IMR-90 (cell line): ENCODE data around the gene CABP7. TPM values are rescaled to one million over a fixed set of nuclear protein-coding genes. Genes with fewer than 3 reads are reported as not detected.

ENCODE experiments used
- ATAC-seq: fragments of 200-7000 bp; cut with Tn5 transposase; 2 replicates; pipeline ENCODE4 v1.9.1; 2020; ENCODE audit warnings: low read depth, mild to moderate bottlenecking, moderate library complexity
- BruUV-seq: library from RNA; stranded (reverse); fragments of 400-500 nt; replicated peaks from 2 replicates; lab custom pipeline; 2021; lab: Mats Ljungman, UMichigan
- CTCF ChIA-PET: fragments of 300-600 bp; formaldehyde crosslinking; extraction: SDS; loops from one replicate; lab custom pipeline; 2021; ENCODE audit warnings: antibody characterized with exemption; lab: Yijun Ruan, JAX
- POLR2A ChIA-PET: fragments of 300-600 bp; sonication (Branson Sonifier 250); formaldehyde crosslinking; loops from one replicate; lab custom pipeline; 2022; ENCODE audit warnings: antibody characterized with exemption; ENCODE audit not compliant: unreplicated experiment; lab: Charles Lee
- DNase-seq: peaks from one replicate; pipeline ENCODE4 v3.0.0; 2013
- H2AFZ ChIP-seq: replicated peaks from 2 replicates; pipeline ENCODE3; 2013; ENCODE audit warnings: low read length, mild to moderate bottlenecking; ENCODE audit not compliant: poor library complexity
- H2AK5ac ChIP-seq: 2 replicates; pipeline ENCODE4 v1.6.1; 2013; ENCODE audit warnings: low read depth, low read length, inconsistent platforms
- H2AK9ac ChIP-seq: replicated peaks from 2 replicates; pipeline ENCODE3; 2013; ENCODE audit warnings: mild to moderate bottlenecking, low read depth, low read length, moderate library complexity; ENCODE audit not compliant: poor library complexity
- H2BK120ac ChIP-seq: 2 replicates; pipeline ENCODE4 v1.6.1; 2013; ENCODE audit warnings: low read depth, low read length, inconsistent platforms
- H2BK15ac ChIP-seq: 3 replicates; pipeline ENCODE4 v1.6.1; 2013; ENCODE audit warnings: low read depth, low read length, inconsistent platforms
- H2BK20ac ChIP-seq: 2 replicates; pipeline ENCODE4 v1.6.1; 2013; ENCODE audit warnings: low read depth, mild to moderate bottlenecking, inconsistent platforms, low read length, moderate library complexity
- H2BK5ac ChIP-seq: 2 replicates; pipeline ENCODE4 v1.6.1; 2013; ENCODE audit warnings: mild to moderate bottlenecking, low read depth, low read length, inconsistent platforms; ENCODE audit not compliant: poor library complexity, severe bottlenecking
- H3K14ac ChIP-seq: replicated peaks from 2 replicates; pipeline ENCODE4 v1.6.1; 2013; ENCODE audit warnings: low read depth, low read length, inconsistent platforms
- H3K18ac ChIP-seq: 2 replicates; pipeline ENCODE4 v1.6.1; 2013; ENCODE audit warnings: low read depth, low read length, control low read depth
- H3K23ac ChIP-seq: 2 replicates; pipeline ENCODE4 v1.6.1; 2013; ENCODE audit warnings: low read depth, low read length, inconsistent platforms
- H3K27ac ChIP-seq: 2 replicates; pipeline ENCODE4 v1.5.1; 2013; ENCODE audit warnings: mild to moderate bottlenecking, control low read depth, low read length; ENCODE audit not compliant: insufficient read depth
- H3K27me3 ChIP-seq: 2 replicates; pipeline ENCODE4 v1.6.1; 2013; ENCODE audit warnings: low read length; ENCODE audit not compliant: control insufficient read depth, insufficient read depth
- H3K36me3 ChIP-seq: 2 replicates; pipeline ENCODE4 v1.6.1; 2013; ENCODE audit warnings: low read length, mixed read lengths; ENCODE audit not compliant: control insufficient read depth, insufficient read depth
- H3K4ac ChIP-seq: 2 replicates; pipeline ENCODE4 v1.6.1; 2013; ENCODE audit warnings: low read depth, low read length, inconsistent platforms
- H3K4me1 ChIP-seq: 2 replicates; pipeline ENCODE4 v1.6.1; 2013; ENCODE audit warnings: low read length, mixed read lengths; ENCODE audit not compliant: control insufficient read depth, insufficient read depth
- H3K4me2 ChIP-seq: 2 replicates; pipeline ENCODE4 v1.6.1; 2013; ENCODE audit warnings: low read depth, mild to moderate bottlenecking, control low read depth, low read length, moderate library complexity
- H3K4me3 ChIP-seq: 2 replicates; pipeline ENCODE4 v1.5.1; 2013; ENCODE audit warnings: low read depth, mild to moderate bottlenecking, control low read depth, low read length, moderate library complexity; ENCODE audit not compliant: insufficient read depth
- H3K56ac ChIP-seq: 2 replicates; pipeline ENCODE4 v1.6.1; 2013; ENCODE audit warnings: low read length, inconsistent platforms; ENCODE audit not compliant: insufficient read depth; ENCODE audit errors: extremely low read depth
- H3K79me1 ChIP-seq, 2 experiments: 2 replicates each; pipeline ENCODE4 v1.6.1; 2013; ENCODE audit warnings: low read length in 2 of 2, inconsistent platforms in 1 of 2, low read depth in 1 of 2
- H3K9ac ChIP-seq: 2 replicates; pipeline ENCODE4 v1.6.1; 2013; ENCODE audit warnings: low read depth, low read length, control low read depth
- H3K9me1 ChIP-seq: 2 replicates; pipeline ENCODE4 v1.6.1; 2013; ENCODE audit warnings: low read length, inconsistent platforms; ENCODE audit not compliant: insufficient read depth
- H3K9me3 ChIP-seq: 2 replicates; pipeline ENCODE4 v1.6.1; 2013; ENCODE audit warnings: low read length; ENCODE audit not compliant: control insufficient read depth, insufficient read depth
- H4K20me1 ChIP-seq: 2 replicates; pipeline ENCODE4 v1.6.1; 2013; ENCODE audit warnings: low read length, inconsistent platforms; ENCODE audit not compliant: insufficient read depth
- H4K5ac ChIP-seq: 2 replicates; pipeline ENCODE4 v1.6.1; 2013; ENCODE audit warnings: mild to moderate bottlenecking, low read depth, low read length, control low read depth
- H4K8ac ChIP-seq, 2 experiments: 2 replicates each; pipeline ENCODE4 v1.6.1; 2013; ENCODE audit warnings: low read depth in 2 of 2, low read length in 2 of 2, control low read depth in 1 of 2, inconsistent platforms in 1 of 2
- H4K91ac ChIP-seq: 2 replicates; pipeline ENCODE4 v1.6.1; 2013; ENCODE audit warnings: low read depth, low read length, inconsistent platforms; ENCODE audit not compliant: insufficient read depth
- BHLHE40 ChIP-seq: fragments of 150-350 bp; IDR thresholded peaks from 2 replicates; pipeline ENCODE4 v1.6.1; 2016; ENCODE audit warnings: mild to moderate bottlenecking, low read depth, low read length
- CEBPB ChIP-seq: IDR thresholded peaks from 2 replicates; pipeline ENCODE4 v1.6.1; 2012; ENCODE audit warnings: low read depth, low read length, improper control_type of control experiment
- CHD1 ChIP-seq: IDR thresholded peaks from 2 replicates; pipeline ENCODE4 v1.6.1; 2012; ENCODE audit warnings: low read depth, low read length, improper control_type of control experiment
- CTCF ChIP-seq: conservative IDR thresholded peaks from 2 replicates; pipeline ENCODE4 v1.5.1; 2012; ENCODE audit warnings: mild to moderate bottlenecking, low read depth, low read length, improper control_type of control experiment
- FOS ChIP-seq: fragments of 150-350 bp; IDR thresholded peaks from 2 replicates; pipeline ENCODE4 v1.6.1; 2016; ENCODE audit warnings: low read depth, low read length
- MAFK ChIP-seq: IDR thresholded peaks from 2 replicates; pipeline ENCODE4 v1.6.1; 2012; ENCODE audit warnings: low read depth, low read length, improper control_type of control experiment
- MAZ ChIP-seq: IDR thresholded peaks from 2 replicates; pipeline ENCODE4 v1.6.1; 2012; ENCODE audit warnings: low read depth, mild to moderate bottlenecking, low read length, improper control_type of control experiment, moderate library complexity, borderline replicate concordance
- MXI1 ChIP-seq: IDR thresholded peaks from 2 replicates; pipeline ENCODE4 v1.6.1; 2012; ENCODE audit warnings: low read depth, mild to moderate bottlenecking, low read length, moderate library complexity, borderline replicate concordance
- NFE2L2 ChIP-seq: fragments of 150-350 bp; IDR thresholded peaks from 2 replicates; pipeline ENCODE4 v1.6.1; 2016; ENCODE audit warnings: low read depth, mild to moderate bottlenecking, low read length
- POLR2A ChIP-seq: IDR thresholded peaks from 2 replicates; pipeline ENCODE4 v1.6.1; 2012; ENCODE audit warnings: mild to moderate bottlenecking, low read depth, low read length
- RAD21 ChIP-seq: IDR thresholded peaks from 2 replicates; pipeline ENCODE4 v1.6.1; 2012; ENCODE audit warnings: low read length, improper control_type of control experiment
- RCOR1 ChIP-seq: IDR thresholded peaks from 2 replicates; pipeline ENCODE4 v1.6.1; 2012; ENCODE audit warnings: mild to moderate bottlenecking, low read length, improper control_type of control experiment; ENCODE audit not compliant: insufficient replicate concordance
- RFX5 ChIP-seq: IDR thresholded peaks from 2 replicates; pipeline ENCODE4 v1.8.0; 2012; ENCODE audit warnings: low read depth, mild to moderate bottlenecking, low read length, moderate library complexity
- SMC3 ChIP-seq: fragments of 150-350 bp; IDR thresholded peaks from 2 replicates; pipeline ENCODE4 v1.6.1; 2016; ENCODE audit warnings: low read depth, mild to moderate bottlenecking, antibody characterized with exemption, low read length, moderate library complexity
- USF2 ChIP-seq: fragments of 150-350 bp; IDR thresholded peaks from 2 replicates; pipeline ENCODE4 v1.6.1; 2017; ENCODE audit warnings: mild to moderate bottlenecking, antibody characterized with exemption, low read length, low read depth
- WGBS, 2 experiments: methylation state at CpG; one replicate each; pipeline versions ENCODE4 v1.1.5 to v1.1.7; 2013; ENCODE audit warnings: missing lambda C conversion rate in 2 of 2; ENCODE audit not compliant: insufficient read length in 1 of 2; ENCODE audit errors: extremely low coverage in 2 of 2; 5-methylcytosine and 5-hydroxymethylcytosine counted together
- dilution Hi-C: fragments of 300-500 bp; cut with HindIII; formaldehyde crosslinking; loops from one replicate; pipeline ENCODE4 v1.14.3; 2018; ENCODE audit warnings: low sequenced_read_pairs; ENCODE audit not compliant: unreplicated experiment
- in situ Hi-C: fragments of 300-500 bp; cut with MboI; formaldehyde crosslinking; loops from 3 replicates; pipeline ENCODE4 v1.14.3; 2019; ENCODE audit warnings: low sequenced_read_pairs, inconsistent platforms, mixed read lengths
- intact Hi-C: fragments of 100-400 bp; cut with micrococcal nuclease; formaldehyde crosslinking; loops from 2 replicates; pipeline ENCODE4 v1.10.0; 2022
- polyA plus RNA-seq, 3 experiments: library from polyadenylated mRNA; depleted of rRNA; stranded (reverse); fragments of >200 nt; gene quantifications; 2 replicates each; pipeline ENCODE4 v1.2.3, GENCODE V29; 2012; ENCODE audit warnings: low replicate concordance in 1 of 3
- total RNA-seq: library from RNA; depleted of rRNA; stranded (reverse); fragments of >200 nt; gene quantifications from 2 replicates; pipeline ENCODE4 v1.2.3, GENCODE V29; 2012
- TF ChIP-seq, protein P1 (sequence below): fragments of 150-350 bp; IDR thresholded peaks from 2 replicates; pipeline ENCODE4 v1.6.1; 2016; ENCODE audit warnings: low read depth, mild to moderate bottlenecking, low read length, moderate library complexity, borderline replicate concordance

Gene CABP7
- total and polyA plus RNA-seq, 2 of the 4 experiments (the other 2 are of a cell fraction) = under 0.01 to 0.03 TPM

GRCh38 chr22:29762263-29762662 lies 42.5 kb downstream of the CABP7 start:
- H3K27ac ChIP-seq = no peak overlapping the region
- H2BK5ac ChIP-seq = no peak overlapping the region
- ChIA-PET POLR2A (no interaction called here), CTCF (no interaction called here)
- H3K9ac ChIP-seq = no peak overlapping the region
- no peak for DNase-seq
- H3K18ac ChIP-seq = no peak overlapping the region
- H3K9me3 ChIP-seq = no peaks in the 10 kb centered on the region
- in situ Hi-C loops = no loop called here
- H4K91ac ChIP-seq = no peak overlapping the region
- H4K8ac ChIP-seq = no peak overlapping the region
- no peak overlapping the region for H2AFZ ChIP-seq
- H3K23ac ChIP-seq = no peak overlapping the region
- dilution Hi-C loops = no loop called here
- H3K4me1 ChIP-seq = peaks cover 2% of the 10 kb centered on the region; the same call in 1 of the 2 replicates
- BruUV-seq = no TSS peak
- H2BK120ac ChIP-seq = no peak overlapping the region
- H3K56ac ChIP-seq = no peak overlapping the region
- H3K4me2 ChIP-seq = no peak overlapping the region
- no peak overlapping the region for H2AK5ac ChIP-seq
- H3K9me1 ChIP-seq = peaks cover 9% of the 10 kb centered on the region
- H3K79me1 ChIP-seq = peaks cover 11 to 34% of the 10 kb centered on the region in 2 experiments
- H4K20me1 ChIP-seq = no peaks in the 10 kb centered on the region; the same call in 1 of the 2 replicates
- H3K14ac ChIP-seq = no peak overlapping the region
- H2BK20ac ChIP-seq = no peak overlapping the region
- H3K4ac ChIP-seq = no peak overlapping the region
- H4K5ac ChIP-seq = no peak overlapping the region
- H3K36me3 ChIP-seq = 0 out of 2 replicates have a peak, but pooled peaks cover 2% of the 10 kb centered on the region
- no CpG with 5 or more reads among the region's 15 CpGs for whole genome bisulfite sequencing, 2 experiments
- no peak overlapping the region for H2BK15ac ChIP-seq
- TF ChIP-seq POLR2A (no peak), MAZ (no peak), CHD1 (no peak), USF2 (no peak), NFE2L2 (no peak), MAFK (no peak), RAD21 (no peak), CTCF (no peak), FOS (no peak), RFX5 (no peak), BHLHE40 (no peak), RCOR1 (no peak), MXI1 (no peak), SMC3 (no peak), CEBPB (no peak)
- TF ChIP-seq, protein P1, sequence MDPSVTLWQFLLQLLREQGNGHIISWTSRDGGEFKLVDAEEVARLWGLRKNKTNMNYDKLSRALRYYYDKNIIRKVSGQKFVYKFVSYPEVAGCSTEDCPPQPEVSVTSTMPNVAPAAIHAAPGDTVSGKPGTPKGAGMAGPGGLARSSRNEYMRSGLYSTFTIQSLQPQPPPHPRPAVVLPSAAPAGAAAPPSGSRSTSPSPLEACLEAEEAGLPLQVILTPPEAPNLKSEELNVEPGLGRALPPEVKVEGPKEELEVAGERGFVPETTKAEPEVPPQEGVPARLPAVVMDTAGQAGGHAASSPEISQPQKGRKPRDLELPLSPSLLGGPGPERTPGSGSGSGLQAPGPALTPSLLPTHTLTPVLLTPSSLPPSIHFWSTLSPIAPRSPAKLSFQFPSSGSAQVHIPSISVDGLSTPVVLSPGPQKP = no peak
- no peaks in the 10 kb centered on the region for H3K27me3 ChIP-seq
- intact Hi-C loops = no loop called here
- no peak for ATAC-seq
- H2AK9ac ChIP-seq = no peak overlapping the region
- H3K4me3 ChIP-seq = no peak overlapping the region
